HepG2 (cell line): ENCODE results near the gene MYO3B. TPM values are rescaled to one million over a fixed set of nuclear protein-coding genes. Genes with fewer than 3 reads are reported as not detected.

ENCODE experiments used
- IKZF5 ChIP-seq: IDR thresholded peaks from 2 replicates; pipeline ENCODE4 v1.6.1; 2018; ENCODE audit warnings: missing genetic modification reagents, mild to moderate bottlenecking, missing compliant biosample characterization
- IRX3 ChIP-seq: sonication (generic); formaldehyde crosslinking; IDR thresholded peaks from 2 replicates; pipeline ENCODE4 v1.8.1; 2023; ENCODE audit warnings: mild to moderate bottlenecking, low read depth, missing genetic modification reagents, borderline replicate concordance
- MTF2 ChIP-seq: sonication (generic); formaldehyde crosslinking; IDR thresholded peaks from 2 replicates; pipeline ENCODE4 v1.5.0; 2020; ENCODE audit warnings: missing genetic modification reagents, borderline replicate concordance
- NFYB ChIP-seq: sonication (generic); formaldehyde crosslinking; IDR thresholded peaks from 2 replicates; pipeline ENCODE4 v1.4.0; 2020; ENCODE audit warnings: missing genetic modification reagents
- PBX3 ChIP-seq: sonication (generic); formaldehyde crosslinking; IDR thresholded peaks from 2 replicates; pipeline ENCODE4 v1.8.1; 2023; ENCODE audit warnings: missing genetic modification reagents, inconsistent platforms, borderline replicate concordance
- TMF1 ChIP-seq: sonication (generic); formaldehyde crosslinking; IDR thresholded peaks from 2 replicates; pipeline ENCODE4 v1.8.1; 2022; ENCODE audit warnings: low read depth, missing genetic modification reagents
- ZNF232 ChIP-seq: sonication (generic); formaldehyde crosslinking; IDR thresholded peaks from 2 replicates; pipeline ENCODE4 v1.4.0; 2020; ENCODE audit warnings: missing genetic modification reagents, borderline replicate concordance
- ZNF513 ChIP-seq: sonication (generic); formaldehyde crosslinking; conservative IDR thresholded peaks from 2 replicates; pipeline ENCODE4 v1.5.0; 2020; ENCODE audit warnings: missing genetic modification reagents
- ZNF800 ChIP-seq: sonication (generic); formaldehyde crosslinking; IDR thresholded peaks from 2 replicates; pipeline ENCODE4 v1.4.0; 2020; ENCODE audit warnings: missing genetic modification reagents
- polyA plus RNA-seq, 8 experiments: library from polyadenylated mRNA; depleted of rRNA in 3 of 8; stranded (reverse) in 7 of 8; unstranded in 1 of 8; fragments of >200 nt; fragmentation: Illumina TruSeq in 4 of 8; extraction: Trizol in 4 of 8; gene quantifications; 2 replicates each; pipeline versions ENCODE4 v1.2.1 to v1.2.3, GENCODE V29; 2011 to 2016; ENCODE audit warnings: low read depth in 4 of 8, missing spikeins in 1 of 8, mixed read lengths in 1 of 8; ENCODE audit not compliant: insufficient read depth in 1 of 8
- total RNA-seq, 5 experiments: library from RNA; depleted of rRNA; stranded (reverse); fragments of >200 nt; fragmentation: Illumina TruSeq; extraction: Trizol; gene quantifications; 2 replicates each; pipeline ENCODE4 v1.2.3, GENCODE V29; 2016; ENCODE audit warnings: low read depth in 1 of 5

The MYO3B gene
- total and polyA plus RNA-seq, 2 of the 13 experiments (the other 11 are each of a cell fraction or from before 2014, with no cell fraction given) = 0.01 TPM; not detected in 1

- TF ChIP-seq ZNF513 (CRISPR knock-in tag) (no peak), ZNF232 (no peak), IRX3 (CRISPR knock-in tag) (no peak), IKZF5 (CRISPR knock-in tag) (no peak), MTF2 (CRISPR knock-in tag) (no peak), ZNF800 (CRISPR knock-in tag) (no peak), PBX3 (CRISPR knock-in tag) (no peak), TMF1 (CRISPR knock-in tag) (no peak), NFYB (CRISPR knock-in tag) (no peak)
These were observed 288.7 kb downstream of the MYO3B start (continued) for GRCh38 chr2:170466632-170467031.
